ENCODE measurements around the gene CCDC57.

The CCDC57 gene

DNA sequence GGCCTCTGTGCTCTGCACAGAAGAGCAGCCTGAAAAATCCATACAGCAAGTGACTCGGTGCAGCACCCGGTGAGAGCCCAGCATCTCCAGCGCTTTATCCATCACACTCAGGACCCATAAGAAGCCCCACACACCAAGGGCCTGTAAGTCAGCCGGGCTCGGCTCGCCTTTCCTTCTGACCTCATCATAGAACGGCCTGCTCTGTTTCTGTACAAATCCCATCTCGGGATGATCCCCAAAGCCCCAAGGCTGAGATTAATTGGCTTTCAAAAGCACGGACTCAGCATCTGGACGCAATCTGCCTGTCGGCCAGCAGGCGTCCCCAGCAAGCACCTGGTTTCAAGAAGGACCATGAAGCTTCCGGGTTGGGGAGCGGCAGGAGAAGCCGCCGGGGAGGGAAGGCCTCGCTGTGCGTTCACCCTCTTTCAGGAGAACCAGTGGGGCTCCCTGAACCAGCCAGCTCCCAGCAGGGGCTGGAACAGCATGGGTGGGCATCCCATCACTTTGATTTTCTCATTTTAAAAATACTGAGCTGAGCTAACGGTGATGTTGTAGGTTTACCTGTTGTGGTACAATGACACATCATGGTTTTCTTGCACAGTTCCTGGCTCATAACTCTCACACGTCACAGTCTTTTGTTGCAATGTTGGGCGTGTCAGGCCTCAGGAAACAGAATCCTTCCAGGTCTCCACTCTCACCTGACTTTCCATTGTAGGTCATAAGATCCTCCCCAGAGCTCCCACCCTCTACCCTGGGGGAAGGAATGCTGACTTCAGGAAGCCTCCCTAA lies 6.7 kb downstream of the CCDC57 start:
- Histone ChIP-seq H2AFZ (ENCODE audit: low read depth, low read length) (peak overlapping the region; percentile 45; the same call in 1 of the 2 replicates), H3K36me3 (ENCODE audit: insufficient read depth, low read length) (peaks cover 18% of the 10 kb centered on the region), H4K20me1 (ENCODE audit: insufficient read depth, low read length) (peaks cover 23% of the 10 kb centered on the region), H3K9me3 (ENCODE audit: insufficient read depth, low read length, severe bottlenecking) (no peaks in the 10 kb centered on the region), H3K27ac (ENCODE audit: low read length) (peak overlapping the region; percentile 28; the same call in 1 of the 2 replicates), H3K4me3 (ENCODE audit: low read depth in 1 of 2, low read length in 2 of 2) (no peak overlapping the region), H3K79me2 (ENCODE audit: insufficient read depth, low read length) (peaks cover 14% of the 10 kb centered on the region), H3K4me1 (ENCODE audit: insufficient read depth, low read length) (peaks cover 16% of the 10 kb centered on the region), H3K27me3 (ENCODE audit: insufficient read depth, low read length, poor library complexity) (no peaks in the 10 kb centered on the region), H3K4me2 (ENCODE audit: insufficient read depth, low read length) (peak overlapping the region; percentile 27; the same call in 1 of the 2 replicates), H3K9ac (ENCODE audit: low read depth, low read length) (no peak overlapping the region)
- peak; percentile 71 for ATAC-seq (ENCODE audit: insufficient read depth, low read depth)
- peak; percentile 84 for DNase-seq
- TF ChIP-seq EZH2 (IDR thresholded peaks at IDR 0.05; ENCODE audit: borderline replicate concordance, low read depth, low read length, severe bottlenecking): no peak
- TF ChIP-seq, protein P1, sequence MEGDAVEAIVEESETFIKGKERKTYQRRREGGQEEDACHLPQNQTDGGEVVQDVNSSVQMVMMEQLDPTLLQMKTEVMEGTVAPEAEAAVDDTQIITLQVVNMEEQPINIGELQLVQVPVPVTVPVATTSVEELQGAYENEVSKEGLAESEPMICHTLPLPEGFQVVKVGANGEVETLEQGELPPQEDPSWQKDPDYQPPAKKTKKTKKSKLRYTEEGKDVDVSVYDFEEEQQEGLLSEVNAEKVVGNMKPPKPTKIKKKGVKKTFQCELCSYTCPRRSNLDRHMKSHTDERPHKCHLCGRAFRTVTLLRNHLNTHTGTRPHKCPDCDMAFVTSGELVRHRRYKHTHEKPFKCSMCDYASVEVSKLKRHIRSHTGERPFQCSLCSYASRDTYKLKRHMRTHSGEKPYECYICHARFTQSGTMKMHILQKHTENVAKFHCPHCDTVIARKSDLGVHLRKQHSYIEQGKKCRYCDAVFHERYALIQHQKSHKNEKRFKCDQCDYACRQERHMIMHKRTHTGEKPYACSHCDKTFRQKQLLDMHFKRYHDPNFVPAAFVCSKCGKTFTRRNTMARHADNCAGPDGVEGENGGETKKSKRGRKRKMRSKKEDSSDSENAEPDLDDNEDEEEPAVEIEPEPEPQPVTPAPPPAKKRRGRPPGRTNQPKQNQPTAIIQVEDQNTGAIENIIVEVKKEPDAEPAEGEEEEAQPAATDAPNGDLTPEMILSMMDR (IDR thresholded peaks at IDR 0.05; ENCODE audit: borderline replicate concordance, extremely low read depth, low read length, poor library complexity, severe bottlenecking): peak; percentile 78

DNA sequence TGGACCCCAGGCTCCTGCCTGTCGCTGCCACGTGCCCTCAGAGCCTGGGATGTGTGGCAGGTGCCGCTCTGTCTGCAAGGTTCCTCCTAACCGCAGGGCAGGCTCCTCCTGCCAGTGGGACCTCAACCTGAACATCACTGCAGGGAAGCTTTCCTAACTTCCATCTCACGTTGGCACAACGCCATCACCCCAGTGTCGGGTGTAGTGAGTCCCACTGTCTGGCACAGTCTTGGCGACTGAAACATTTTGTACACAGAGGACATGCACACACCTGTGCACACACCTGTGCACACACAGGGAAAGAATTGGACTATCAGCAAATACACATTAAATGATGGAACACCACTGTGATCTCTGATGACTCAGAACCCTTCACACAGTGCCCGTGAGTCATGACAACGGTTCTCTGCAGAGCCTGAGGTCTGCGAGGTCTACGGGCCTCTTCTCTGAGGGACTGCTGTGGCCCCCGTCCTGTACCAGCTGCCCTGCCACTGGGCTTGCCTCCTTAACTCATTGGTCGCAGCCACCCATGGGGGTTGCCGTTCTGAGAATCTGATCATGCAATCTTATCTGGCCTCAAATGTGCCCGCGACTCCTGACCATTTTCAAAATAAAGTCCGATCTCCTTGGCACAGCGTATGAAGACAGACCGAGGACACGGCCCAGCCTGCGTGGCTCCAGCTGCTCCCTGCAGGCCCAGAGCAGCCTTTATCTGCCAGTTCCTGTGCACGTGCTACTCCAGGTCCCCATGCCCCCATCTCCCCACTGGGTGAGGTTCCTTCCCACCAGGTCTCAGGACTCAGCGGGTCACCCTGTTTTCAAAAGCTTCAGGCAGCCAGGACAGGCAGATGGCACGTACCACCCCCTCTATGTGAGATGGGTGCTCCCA lies 7.6 kb downstream of the CCDC57 start:
- Histone ChIP-seq H3K79me2 (ENCODE audit: insufficient read depth, low read length) (peaks cover 14% of the 10 kb centered on the region), H3K36me3 (ENCODE audit: insufficient read depth, low read length) (peaks cover 21% of the 10 kb centered on the region), H3K27ac (ENCODE audit: low read length) (no peak overlapping the region), H3K4me2 (ENCODE audit: insufficient read depth, low read length) (no peak overlapping the region), H3K27me3 (ENCODE audit: insufficient read depth, low read length, poor library complexity) (no peaks in the 10 kb centered on the region), H3K9me3 (ENCODE audit: insufficient read depth, low read length, severe bottlenecking) (no peaks in the 10 kb centered on the region), H4K20me1 (ENCODE audit: insufficient read depth, low read length) (peaks cover 24% of the 10 kb centered on the region), H3K9ac (ENCODE audit: low read depth, low read length) (no peak overlapping the region), H2AFZ (ENCODE audit: low read depth, low read length) (no peak overlapping the region), H3K4me3 (ENCODE audit: low read depth in 1 of 2, low read length in 2 of 2) (no peak overlapping the region), H3K4me1 (ENCODE audit: insufficient read depth, low read length) (peaks cover 24% of the 10 kb centered on the region)
- ATAC-seq (ENCODE audit: insufficient read depth, low read depth): no peak
- no peak for DNase-seq
- TF ChIP-seq EZH2 (IDR thresholded peaks at IDR 0.05; ENCODE audit: borderline replicate concordance, low read depth, low read length, severe bottlenecking): no peak
- TF ChIP-seq, protein P1 (IDR thresholded peaks at IDR 0.05; ENCODE audit: borderline replicate concordance, extremely low read depth, low read length, poor library complexity, severe bottlenecking): no peak

- Histone ChIP-seq H3K9me3 (ENCODE audit: insufficient read depth, low read length, severe bottlenecking) (no peaks in the 10 kb centered on the region), H3K27me3 (ENCODE audit: insufficient read depth, low read length, poor library complexity) (no peaks in the 10 kb centered on the region), H3K36me3 (ENCODE audit: insufficient read depth, low read length) (peaks cover 33% of the 10 kb centered on the region), H3K9ac (ENCODE audit: low read depth, low read length) (no peak overlapping the region), H2AFZ (ENCODE audit: low read depth, low read length) (no peak overlapping the region), H3K4me2 (ENCODE audit: insufficient read depth, low read length) (no peak overlapping the region), H3K27ac (ENCODE audit: low read length) (no peak overlapping the region), H3K4me3 (ENCODE audit: low read depth in 1 of 2, low read length in 2 of 2) (no peak overlapping the region), H4K20me1 (ENCODE audit: insufficient read depth, low read length) (peaks cover 31% of the 10 kb centered on the region), H3K79me2 (ENCODE audit: insufficient read depth, low read length) (peaks cover 16% of the 10 kb centered on the region), H3K4me1 (ENCODE audit: insufficient read depth, low read length) (peaks cover 32% of the 10 kb centered on the region)
- ATAC-seq (ENCODE audit: insufficient read depth, low read depth) (no peak), DNase-seq (no peak)
- TF ChIP-seq EZH2 (IDR thresholded peaks at IDR 0.05; ENCODE audit: borderline replicate concordance, low read depth, low read length, severe bottlenecking): no peak
- TF ChIP-seq, protein P1 (IDR thresholded peaks at IDR 0.05; ENCODE audit: borderline replicate concordance, extremely low read depth, low read length, poor library complexity, severe bottlenecking): no peak
Observed at GRCh38 chr17:82203920-82204319, 8.7 kb downstream of the CCDC57 start.
